Upper lobe of right lung (tissue), 1 donor: ENCODE results near the gene COBL. TPM values are rescaled to one million over a fixed set of nuclear protein-coding genes. Genes with fewer than 3 reads are reported as not detected.

Experiments used
- ATAC-seq: fragments of 200-7000 bp; cut with Tn5 transposase; one replicate; pipeline ENCODE4 v1.9.1; 2020; ENCODE audit warnings: mild to moderate bottlenecking, moderate library complexity
- DNase-seq: peaks from one replicate; pipeline ENCODE4 v3.0.0-alpha.2; 2020
- H3K27ac ChIP-seq: fragments of 200-600 bp; one replicate; pipeline ENCODE4 v1.8.0; 2022
- H3K27me3 ChIP-seq: fragments of 200-600 bp; one replicate; pipeline ENCODE4 v1.8.0; 2022; ENCODE audit warnings: mild to moderate bottlenecking
- H3K36me3 ChIP-seq: fragments of 200-600 bp; one replicate; pipeline ENCODE4 v1.8.0; 2022
- H3K4me1 ChIP-seq: fragments of 200-600 bp; one replicate; pipeline ENCODE4 v1.8.0; 2022
- H3K4me3 ChIP-seq: fragments of 200-600 bp; one replicate; pipeline ENCODE4 v1.8.0; 2022; ENCODE audit warnings: mild to moderate bottlenecking
- H3K9me3 ChIP-seq: fragments of 200-600 bp; one replicate; pipeline ENCODE4 v1.8.0; 2022
- intact Hi-C: fragments of 100-400 bp; cut with DNase I; formaldehyde crosslinking; loops from one replicate; pipeline ENCODE4 v1.11.0; 2022
- total RNA-seq: library from RNA; stranded (reverse); fragmentation: NEBNext Ultra II Directional; extraction: Animal tissue kit (Norgen Biotek cat#: 25700); gene quantifications from one replicate; pipeline ENCODE4 v1.2.1, GENCODE V29; 2021
- TF ChIP-seq, protein P1 (sequence below): fragments of 200-600 bp; IDR thresholded peaks from one replicate; pipeline ENCODE4 v1.8.0; 2022; ENCODE audit warnings: antibody characterized with exemption
- donor health status: DM: no; HTN: yes; CAD: no; lungs with severe emphysema.

COBL gene
- total RNA-seq, 1 donor from 2014 or later, result 29.2 TPM

DNA sequence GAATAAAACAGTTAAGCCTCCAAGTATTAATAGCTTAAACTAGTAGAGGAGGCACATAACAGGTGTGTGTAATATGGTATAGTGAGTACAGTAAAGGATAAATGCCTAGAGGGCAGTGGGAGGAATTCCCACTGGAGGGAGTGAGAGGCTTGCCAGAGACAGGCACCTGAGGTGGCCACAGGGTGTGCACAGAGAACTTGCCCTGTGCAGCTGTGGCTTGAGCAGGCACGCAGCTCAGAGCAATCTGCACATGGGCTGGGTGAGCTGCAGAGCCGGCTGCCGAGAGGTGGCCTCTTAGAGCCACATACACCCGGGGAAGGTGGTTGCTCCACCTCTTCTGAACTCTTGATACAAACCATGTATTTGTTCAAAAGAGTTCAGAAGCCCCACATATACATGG is 237.1 kb downstream of the COBL start:
- no peak for DNase-seq
- Histone ChIP-seq H3K27ac (no peak overlapping the region), H3K9me3 (no peaks in the 10 kb centered on the region), H3K4me1 (no peaks in the 10 kb centered on the region), H3K27me3 (no peaks in the 10 kb centered on the region), H3K4me3 (no peak overlapping the region), H3K36me3 (no peaks in the 10 kb centered on the region)
- TF ChIP-seq, protein P1, sequence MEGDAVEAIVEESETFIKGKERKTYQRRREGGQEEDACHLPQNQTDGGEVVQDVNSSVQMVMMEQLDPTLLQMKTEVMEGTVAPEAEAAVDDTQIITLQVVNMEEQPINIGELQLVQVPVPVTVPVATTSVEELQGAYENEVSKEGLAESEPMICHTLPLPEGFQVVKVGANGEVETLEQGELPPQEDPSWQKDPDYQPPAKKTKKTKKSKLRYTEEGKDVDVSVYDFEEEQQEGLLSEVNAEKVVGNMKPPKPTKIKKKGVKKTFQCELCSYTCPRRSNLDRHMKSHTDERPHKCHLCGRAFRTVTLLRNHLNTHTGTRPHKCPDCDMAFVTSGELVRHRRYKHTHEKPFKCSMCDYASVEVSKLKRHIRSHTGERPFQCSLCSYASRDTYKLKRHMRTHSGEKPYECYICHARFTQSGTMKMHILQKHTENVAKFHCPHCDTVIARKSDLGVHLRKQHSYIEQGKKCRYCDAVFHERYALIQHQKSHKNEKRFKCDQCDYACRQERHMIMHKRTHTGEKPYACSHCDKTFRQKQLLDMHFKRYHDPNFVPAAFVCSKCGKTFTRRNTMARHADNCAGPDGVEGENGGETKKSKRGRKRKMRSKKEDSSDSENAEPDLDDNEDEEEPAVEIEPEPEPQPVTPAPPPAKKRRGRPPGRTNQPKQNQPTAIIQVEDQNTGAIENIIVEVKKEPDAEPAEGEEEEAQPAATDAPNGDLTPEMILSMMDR, result no peak
- no peak for ATAC-seq
- intact Hi-C loops, result no loop called here

DNA sequence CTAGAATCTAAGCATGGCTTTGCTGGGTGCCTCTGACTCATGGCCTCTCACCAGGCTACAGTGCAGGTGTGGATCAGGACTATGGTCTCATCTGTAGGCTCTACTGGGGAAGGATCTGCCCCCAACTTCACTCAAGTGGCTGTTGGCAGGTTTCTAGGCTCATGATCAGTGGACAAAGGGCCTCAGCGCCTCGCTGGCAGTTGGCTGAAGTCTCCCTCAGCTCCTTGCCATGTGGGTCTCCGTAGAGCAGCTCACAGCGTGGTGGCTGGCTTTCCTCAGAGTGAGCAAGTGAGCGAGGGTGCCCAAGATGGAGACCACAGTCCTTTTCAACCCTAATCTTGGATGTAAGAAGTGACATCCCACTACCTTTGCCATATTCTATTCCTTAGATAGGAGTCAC is 238.0 kb downstream of the COBL start:
- Histone ChIP-seq H3K36me3 (no peaks in the 10 kb centered on the region), H3K27me3 (no peaks in the 10 kb centered on the region), H3K27ac (no peak overlapping the region), H3K4me1 (no peaks in the 10 kb centered on the region), H3K4me3 (no peak overlapping the region), H3K9me3 (no peaks in the 10 kb centered on the region)
- intact Hi-C loops, result no loop called here
- DNase-seq (no peak), ATAC-seq (no peak)
- TF ChIP-seq, protein P1, result no peak

- Histone ChIP-seq H3K27me3 (no peaks in the 10 kb centered on the region), H3K9me3 (no peaks in the 10 kb centered on the region), H3K4me1 (no peaks in the 10 kb centered on the region), H3K4me3 (no peak overlapping the region), H3K27ac (no peak overlapping the region), H3K36me3 (no peaks in the 10 kb centered on the region)
- ATAC-seq (no peak), DNase-seq (no peak)
- TF ChIP-seq, protein P1, result no peak
- intact Hi-C loops, result no loop called here
Measured at GRCh38 chr7:51077987-51078370, 238.6 kb downstream of the COBL start.

- DNase-seq, result no peak
- Histone ChIP-seq H3K4me1 (no peaks in the 10 kb centered on the region), H3K27ac (no peak overlapping the region), H3K27me3 (no peaks in the 10 kb centered on the region), H3K4me3 (no peak overlapping the region), H3K36me3 (no peaks in the 10 kb centered on the region), H3K9me3 (no peaks in the 10 kb centered on the region)
- TF ChIP-seq, protein P1, result no peak
- no peak for ATAC-seq
- intact Hi-C loops, result no loop called here
Measured at GRCh38 chr7:51077316-51077986, 239.2 kb downstream of the COBL start.

DNA sequence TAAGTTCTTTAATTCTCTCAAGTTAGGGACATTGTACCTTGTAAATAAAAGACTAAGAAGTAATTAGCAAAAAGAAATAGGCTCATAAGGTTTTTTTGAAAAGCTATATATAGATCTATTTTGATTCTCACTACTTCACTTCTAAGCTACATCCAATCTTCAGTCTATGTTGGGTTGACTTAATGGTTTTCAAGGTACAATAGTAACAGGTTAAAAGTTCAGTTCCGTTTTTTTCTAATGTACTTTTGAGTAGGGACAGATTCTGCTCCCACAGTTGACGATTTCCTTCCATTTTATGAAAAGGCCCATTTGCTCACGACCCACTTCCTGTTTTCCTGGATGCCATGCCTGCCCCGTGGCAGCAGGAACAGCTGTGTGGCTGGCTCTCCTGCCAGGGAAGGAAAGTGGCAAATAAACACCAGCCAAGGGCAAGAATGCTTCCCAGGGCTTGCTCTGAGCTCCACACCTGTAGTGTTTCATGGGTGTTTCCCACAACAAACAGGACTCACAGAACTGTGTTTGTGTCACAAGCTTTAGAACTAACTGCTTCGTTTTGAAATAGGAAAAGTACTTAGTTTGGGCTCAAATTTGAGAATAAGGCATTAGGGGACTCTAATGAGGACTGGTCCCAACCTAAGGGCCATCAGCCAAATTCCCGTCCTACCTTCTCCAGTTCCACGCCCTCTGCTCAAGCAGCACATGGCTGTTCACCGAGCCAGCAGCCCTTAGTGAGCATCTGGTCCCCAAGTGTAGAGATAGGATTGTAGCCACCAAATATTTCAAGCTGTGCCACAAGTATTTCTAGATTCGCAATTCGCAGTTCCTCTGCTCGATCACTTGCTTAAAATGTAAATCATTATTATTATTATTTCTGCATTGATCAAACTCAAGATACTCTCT is 240.7 kb downstream of the COBL start:
- DNase-seq (no peak), ATAC-seq (no peak)
- H3K4me1 ChIP-seq, result no peaks in the 10 kb centered on the region
- intact Hi-C loops, result no loop called here
- TF ChIP-seq, protein P1, result no peak
- no peak overlapping the region for H3K27ac ChIP-seq
- no peaks in the 10 kb centered on the region for H3K9me3 ChIP-seq
- no peaks in the 10 kb centered on the region for H3K36me3 ChIP-seq
- H3K4me3 ChIP-seq, result no peak overlapping the region
- no peaks in the 10 kb centered on the region for H3K27me3 ChIP-seq
